SK-N-SH treated with all-trans-retinoic acid at 6 μM for 48 hours (cell line): Measurements from ENCODE around the gene APOL6.

Experiments
- ARNTL ChIP-seq: fragments of 450-650 bp; formaldehyde crosslinking; IDR thresholded peaks from 2 replicates; pipeline ENCODE4 v1.5.0; 2020; ENCODE audit warnings: low read depth, mild to moderate bottlenecking, moderate library complexity, borderline replicate concordance
- GLIS3 ChIP-seq: fragments of 250-450 bp; sonication (Bioruptor Pico); IDR thresholded peaks from 2 replicates; pipeline ENCODE4 v1.5.0; 2020; ENCODE audit warnings: mild to moderate bottlenecking, moderate library complexity
- PATZ1 ChIP-seq: fragments of 250-450 bp; sonication (Bioruptor Pico); IDR thresholded peaks from 2 replicates; pipeline ENCODE4 v1.8.0; 2020; ENCODE audit warnings: mild to moderate bottlenecking, moderate library complexity, borderline replicate concordance
- RARB ChIP-seq: fragments of 250-450 bp; sonication (Bioruptor Pico); IDR thresholded peaks from 2 replicates; pipeline ENCODE4 v1.8.0; 2021; ENCODE audit warnings: mild to moderate bottlenecking, moderate library complexity
- TOX ChIP-seq: fragments of 250-450 bp; sonication (Bioruptor Pico); IDR thresholded peaks from 2 replicates; pipeline ENCODE4 v1.8.0; 2021; ENCODE audit warnings: mild to moderate bottlenecking, moderate library complexity, borderline replicate concordance
- ZFP3 ChIP-seq: fragments of 250-450 bp; sonication (Bioruptor Pico); IDR thresholded peaks from 2 replicates; pipeline ENCODE4 v1.5.0; 2020; ENCODE audit warnings: mild to moderate bottlenecking, moderate library complexity
- ZNF565 ChIP-seq: fragments of 450-650 bp; formaldehyde crosslinking; conservative IDR thresholded peaks from 2 replicates; pipeline ENCODE4 v1.5.0; 2020; ENCODE audit warnings: low read depth, mild to moderate bottlenecking, moderate library complexity
- ZNF70 ChIP-seq: fragments of 450-650 bp; formaldehyde crosslinking; IDR thresholded peaks from 2 replicates; pipeline ENCODE4 v1.5.0; 2020; ENCODE audit warnings: mild to moderate bottlenecking, moderate library complexity
- TF ChIP-seq, protein P1 (sequence below): fragments of 250-450 bp; sonication (Bioruptor Pico); IDR thresholded peaks from 2 replicates; pipeline ENCODE4 v1.5.1; 2020; ENCODE audit warnings: low read depth, mild to moderate bottlenecking, moderate library complexity
- TF ChIP-seq, protein P2 (sequence below): fragments of 250-450 bp; sonication (Bioruptor Pico); IDR thresholded peaks from 2 replicates; pipeline ENCODE4 v1.5.1; 2021; ENCODE audit warnings: mild to moderate bottlenecking, moderate library complexity

GRCh38 chr22:35634943-35635540, 13.2 kb upstream of the APOL6 start:
- TF ChIP-seq ZNF70 (CRISPR knock-in tag) (no peak), TOX (CRISPR knock-in tag) (no peak), PATZ1 (CRISPR knock-in tag) (no peak), GLIS3 (CRISPR knock-in tag) (no peak), ZNF565 (CRISPR knock-in tag) (no peak), ARNTL (no peak), ZFP3 (CRISPR knock-in tag) (no peak), RARB (CRISPR knock-in tag) (no peak)
- TF ChIP-seq, protein P1, sequence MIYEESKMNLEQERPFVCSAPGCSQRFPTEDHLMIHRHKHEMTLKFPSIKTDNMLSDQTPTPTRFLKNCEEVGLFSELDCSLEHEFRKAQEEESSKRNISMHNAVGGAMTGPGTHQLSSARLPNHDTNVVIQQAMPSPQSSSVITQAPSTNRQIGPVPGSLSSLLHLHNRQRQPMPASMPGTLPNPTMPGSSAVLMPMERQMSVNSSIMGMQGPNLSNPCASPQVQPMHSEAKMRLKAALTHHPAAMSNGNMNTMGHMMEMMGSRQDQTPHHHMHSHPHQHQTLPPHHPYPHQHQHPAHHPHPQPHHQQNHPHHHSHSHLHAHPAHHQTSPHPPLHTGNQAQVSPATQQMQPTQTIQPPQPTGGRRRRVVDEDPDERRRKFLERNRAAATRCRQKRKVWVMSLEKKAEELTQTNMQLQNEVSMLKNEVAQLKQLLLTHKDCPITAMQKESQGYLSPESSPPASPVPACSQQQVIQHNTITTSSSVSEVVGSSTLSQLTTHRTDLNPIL (CRISPR knock-in tag) = no peak
- TF ChIP-seq, protein P2, sequence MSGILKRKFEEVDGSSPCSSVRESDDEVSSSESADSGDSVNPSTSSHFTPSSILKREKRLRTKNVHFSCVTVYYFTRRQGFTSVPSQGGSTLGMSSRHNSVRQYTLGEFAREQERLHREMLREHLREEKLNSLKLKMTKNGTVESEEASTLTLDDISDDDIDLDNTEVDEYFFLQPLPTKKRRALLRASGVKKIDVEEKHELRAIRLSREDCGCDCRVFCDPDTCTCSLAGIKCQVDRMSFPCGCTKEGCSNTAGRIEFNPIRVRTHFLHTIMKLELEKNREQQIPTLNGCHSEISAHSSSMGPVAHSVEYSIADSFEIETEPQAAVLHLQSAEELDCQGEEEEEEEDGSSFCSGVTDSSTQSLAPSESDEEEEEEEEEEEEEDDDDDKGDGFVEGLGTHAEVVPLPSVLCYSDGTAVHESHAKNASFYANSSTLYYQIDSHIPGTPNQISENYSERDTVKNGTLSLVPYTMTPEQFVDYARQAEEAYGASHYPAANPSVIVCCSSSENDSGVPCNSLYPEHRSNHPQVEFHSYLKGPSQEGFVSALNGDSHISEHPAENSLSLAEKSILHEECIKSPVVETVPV (CRISPR knock-in tag) = no peak
